ENCODE results near the gene SMG6.

GRCh38 chr17:2183346-2183745 lies 120.2 kb downstream of the SMG6 start:
- TF ChIP-seq CTCF (IDR thresholded peaks at IDR 0.05; ENCODE audit: low read length) = no peak
- no peak for TF ChIP-seq EZH2 (IDR thresholded peaks at IDR 0.05; ENCODE audit: borderline replicate concordance, low read length)

Measured in OCI-LY1 (cell line).